ENCODE results near the gene SEC14L2. TPM values are rescaled to one million over a fixed set of nuclear protein-coding genes. Genes with fewer than 3 reads are reported as not detected.

The SEC14L2 gene
- total and polyA plus RNA-seq, 2 of the 4 experiments (the other 2 are of a cell fraction): 38.7 to 54.8 TPM

DNA sequence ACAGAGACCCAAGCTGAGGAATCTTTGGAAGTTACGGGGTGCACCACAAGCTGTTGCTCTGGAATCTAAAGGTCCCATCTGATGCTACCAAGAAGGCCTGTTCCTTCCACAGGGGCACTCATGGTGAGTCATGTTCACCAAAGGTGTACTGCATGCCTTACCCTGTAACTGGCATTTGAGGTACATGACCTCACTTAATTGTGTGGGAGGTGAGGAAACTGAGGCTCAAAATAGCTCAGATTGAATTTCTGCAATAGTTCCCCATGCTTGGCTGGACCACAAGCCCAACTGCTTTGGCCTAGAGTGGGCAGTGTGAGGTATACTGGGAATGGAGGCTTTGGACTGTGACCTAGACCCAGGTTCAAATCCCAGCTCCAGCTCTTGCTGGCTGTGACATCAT lies 37.0 kb downstream of the SEC14L2 start:
- no peaks in the 10 kb centered on the region for H3K79me1 ChIP-seq (ENCODE audit: low read depth in 1 of 2, low read length in 2 of 2)
- H4K8ac ChIP-seq (ENCODE audit: low read depth in 2 of 2, low read length in 2 of 2): no peak overlapping the region
- no peak overlapping the region for H3K23ac ChIP-seq (ENCODE audit: low read depth, low read length)
- ATAC-seq (ENCODE audit: low read depth) (no peak), DNase-seq (no peak)
- no peak overlapping the region for H3K4me2 ChIP-seq (ENCODE audit: low read depth, low read length)
- H2BK5ac ChIP-seq (ENCODE audit: low read depth, low read length, poor library complexity, severe bottlenecking): no peak overlapping the region
- H2AK9ac ChIP-seq (replicated peaks; ENCODE audit: low read depth, low read length, poor library complexity): peak overlapping the region; percentile 47
- no peak overlapping the region for H2BK20ac ChIP-seq (ENCODE audit: low read depth, low read length)
- no peaks in the 10 kb centered on the region for H3K4me1 ChIP-seq (ENCODE audit: control insufficient read depth, insufficient read depth, low read length)
- H4K91ac ChIP-seq (ENCODE audit: insufficient read depth, low read depth, low read length): no peak overlapping the region
- BruUV-seq (replicated peaks): no TSS peak
- no peaks in the 10 kb centered on the region; the same call in 1 of the 2 replicates for H3K36me3 ChIP-seq (ENCODE audit: control insufficient read depth, insufficient read depth, low read length)
- intact Hi-C loops (cut with micrococcal nuclease) (no loop called here), dilution Hi-C loops (cut with HindIII; ENCODE audit: low sequenced_read_pairs, unreplicated experiment) (no loop called here), in situ Hi-C loops (cut with MboI; ENCODE audit: low sequenced_read_pairs) (no loop called here)
- no peaks in the 10 kb centered on the region for H4K20me1 ChIP-seq (ENCODE audit: insufficient read depth, low read length)
- TF ChIP-seq POLR2A (IDR thresholded peaks at IDR 0.05; ENCODE audit: low read depth, low read length): no peak
- TF ChIP-seq MAFK (IDR thresholded peaks at IDR 0.05; ENCODE audit: low read depth, low read length): no peak
- no peak for TF ChIP-seq USF2 (IDR thresholded peaks at IDR 0.05; ENCODE audit: low read depth, low read length)
- TF ChIP-seq CTCF (conservative IDR thresholded peaks at IDR 0.05; ENCODE audit: low read depth, low read length): no peak
- no peak for TF ChIP-seq CEBPB (IDR thresholded peaks at IDR 0.05; ENCODE audit: low read depth, low read length)
- CTCF ChIA-PET: no interaction called here
- no peaks in the 10 kb centered on the region for H3K9me1 ChIP-seq (ENCODE audit: insufficient read depth, low read length)
- no peaks in the 10 kb centered on the region for H3K9me3 ChIP-seq (ENCODE audit: control insufficient read depth, insufficient read depth, low read length)
- peaks cover 6% of the 10 kb centered on the region; the same call in 1 of the 2 replicates for H3K27me3 ChIP-seq (ENCODE audit: control insufficient read depth, insufficient read depth, low read length)
- no peak overlapping the region for H3K4me3 ChIP-seq (ENCODE audit: insufficient read depth, low read depth, low read length)
- no peak overlapping the region for H4K5ac ChIP-seq (ENCODE audit: low read depth, low read length)
- no peak overlapping the region for H3K4ac ChIP-seq (ENCODE audit: low read depth, low read length)
- no peak overlapping the region for H2AK5ac ChIP-seq (ENCODE audit: low read depth, low read length)
- no peak overlapping the region for H2BK15ac ChIP-seq (ENCODE audit: low read depth, low read length)
- no CpG with 5 or more reads among the region's 1 CpG for WGBS, 2 experiments (ENCODE audit: extremely low coverage in 2 of 2, insufficient read length in 1 of 2)
- POLR2A ChIA-PET (ENCODE audit: unreplicated experiment): no interaction called here
- no peak overlapping the region for H3K27ac ChIP-seq (ENCODE audit: insufficient read depth, low read length)
- no peak overlapping the region for H2AFZ ChIP-seq (replicated peaks; ENCODE audit: low read length, poor library complexity)
- H3K9ac ChIP-seq (ENCODE audit: low read depth, low read length): no peak overlapping the region
- no peak overlapping the region for H2BK120ac ChIP-seq (ENCODE audit: low read depth, low read length)
- H3K14ac ChIP-seq (replicated peaks; ENCODE audit: low read depth, low read length): no peak overlapping the region
- no peak overlapping the region for H3K56ac ChIP-seq (ENCODE audit: extremely low read depth, insufficient read depth, low read length)
- no peak overlapping the region for H3K18ac ChIP-seq (ENCODE audit: low read depth, low read length)
